OCI-LY7 (cell line): ENCODE results near the gene PCNX2. TPM values are rescaled to one million over a fixed set of nuclear protein-coding genes. Genes with fewer than 3 reads are reported as not detected.
"Not testable (repeated sequence)": the region's sequence is repeated elsewhere in the genome, so short reads cannot be mapped to it uniquely, and the experiment has no call there.

ENCODE experiments used
- BruUV-seq: library from RNA; stranded (reverse); fragments of 400-500 nt; replicated peaks from 2 replicates; lab custom pipeline; 2021; lab: Mats Ljungman, UMichigan
- CTCF ChIA-PET: fragments of 300-600 bp; sonication (Branson Sonifier 250); formaldehyde crosslinking; loops from one replicate; lab custom pipeline; 2022; ENCODE audit warnings: antibody characterized with exemption; ENCODE audit not compliant: unreplicated experiment; lab: Charles Lee
- POLR2A ChIA-PET: fragments of 300-600 bp; sonication (Branson Sonifier 250); formaldehyde crosslinking; loops from one replicate; lab custom pipeline; 2022; ENCODE audit warnings: antibody characterized with exemption; lab: Charles Lee
- DNase-seq: peaks from one replicate; pipeline ENCODE4 v3.0.0-alpha.2; 2015; ENCODE audit warnings: low spot score
- H2AFZ ChIP-seq: fragments of 200-600 bp; sonication (generic), shearing (Covaris generic); 2 replicates; pipeline ENCODE4 v1.6.1; 2014; ENCODE audit warnings: mild to moderate bottlenecking, antibody characterized with exemption, low read length, moderate library complexity
- H3K27ac ChIP-seq: fragments of 200-600 bp; sonication (generic); 2 replicates; pipeline ENCODE4 v1.5.1; 2014; ENCODE audit warnings: mixed run types, low read depth, mild to moderate bottlenecking, moderate library complexity, low read length, inconsistent platforms; ENCODE audit not compliant: poor library complexity, severe bottlenecking
- H3K36me3 ChIP-seq: fragments of 200-600 bp; sonication (generic); 2 replicates; pipeline ENCODE4 v1.6.1; 2014; ENCODE audit warnings: mild to moderate bottlenecking, antibody characterized with exemption, low read length, moderate library complexity, mixed read lengths; ENCODE audit not compliant: insufficient read depth
- H3K4me1 ChIP-seq: fragments of 200-600 bp; sonication (generic); 2 replicates; pipeline ENCODE4 v1.5.1; 2014; ENCODE audit warnings: mild to moderate bottlenecking, low read length; ENCODE audit not compliant: insufficient read depth, poor library complexity, severe bottlenecking
- H3K4me2 ChIP-seq: fragments of 200-600 bp; sonication (generic); 2 replicates; pipeline ENCODE4 v1.6.1; 2014; ENCODE audit warnings: mild to moderate bottlenecking, low read length
- H3K4me3 ChIP-seq: fragments of 200-600 bp; sonication (generic); 2 replicates; pipeline ENCODE4 v1.5.1; 2014; ENCODE audit warnings: mild to moderate bottlenecking, low read depth, low read length; ENCODE audit not compliant: poor library complexity, severe bottlenecking
- H3K79me2 ChIP-seq: fragments of 200-600 bp; sonication (generic); 2 replicates; pipeline ENCODE4 v1.6.1; 2016; ENCODE audit warnings: low read depth, mild to moderate bottlenecking, low read length, moderate library complexity, mixed read lengths; ENCODE audit not compliant: insufficient read depth
- H3K9me2 ChIP-seq: fragments of 200-600 bp; sonication (generic); 2 replicates; pipeline ENCODE4 v1.6.1; 2016; ENCODE audit warnings: mild to moderate bottlenecking, low read length, mixed read lengths; ENCODE audit not compliant: insufficient read depth
- H3K9me3 ChIP-seq: fragments of 200-600 bp; sonication (generic); 2 replicates; pipeline ENCODE4 v1.6.1; 2014; ENCODE audit warnings: mild to moderate bottlenecking, mixed run types, low read length, mixed read lengths
- H4K20me1 ChIP-seq: fragments of 200-600 bp; sonication (generic); 2 replicates; pipeline ENCODE4 v1.6.1; 2014; ENCODE audit warnings: mild to moderate bottlenecking, antibody characterized with exemption, low read length, moderate library complexity, mixed read lengths; ENCODE audit not compliant: insufficient read depth
- CTCF ChIP-seq: fragments of 200-600 bp; sonication (generic); conservative IDR thresholded peaks from 2 replicates; pipeline ENCODE4 v1.5.1; 2014; ENCODE audit warnings: mild to moderate bottlenecking, antibody characterized with exemption, low read length, moderate library complexity, mixed read lengths
- EZH2phosphoT487 ChIP-seq: fragments of 200-600 bp; sonication (generic); IDR thresholded peaks from 2 replicates; pipeline ENCODE4 v1.6.1; 2018; ENCODE audit warnings: low read depth, borderline replicate concordance, mild to moderate bottlenecking, mixed run types, antibody characterized with exemption, low read length, moderate library complexity, mixed read lengths
- intact Hi-C: fragments of 100-400 bp; cut with micrococcal nuclease; formaldehyde crosslinking; loops from one replicate; pipeline ENCODE4 v1.10.0; 2022; ENCODE audit not compliant: unreplicated experiment
- total RNA-seq, 2 experiments: library from RNA; depleted of rRNA in 1 of 2; stranded (reverse); fragments of >200 nt in 1 of 2; shearing (Covaris generic) in 1 of 2; gene quantifications; 2 replicates each; pipeline ENCODE4 v1.2.3, GENCODE V29; 2014 to 2022

The PCNX2 gene
- total RNA-seq, 2 experiments from 2014 or later, result 17.1 to 26.9 TPM

- Histone ChIP-seq H3K27ac (no peak overlapping the region), H3K4me3 (no peak overlapping the region), H4K20me1 (no peaks in the 10 kb centered on the region), H3K4me2 (no peak overlapping the region), H3K79me2 (no peaks in the 10 kb centered on the region), H2AFZ (no peak overlapping the region), H3K4me1 (no peaks in the 10 kb centered on the region), H3K9me2 (no peaks in the 10 kb centered on the region), H3K36me3 (no peaks in the 10 kb centered on the region; the same call in 1 of the 2 replicates), H3K9me3 (no peaks in the 10 kb centered on the region)
- BruUV-seq, result no TSS peak
- ChIA-PET POLR2A (no interaction called here), CTCF (no interaction called here)
- DNase-seq, result no peak
- intact Hi-C loops, result no loop called here
- no peak for TF ChIP-seq EZH2phosphoT487
Observed at GRCh38 chr1:233135833-233136232, 159.7 kb downstream of the PCNX2 start.

GRCh38 chr1:233132445-233132844 lies 163.1 kb downstream of the PCNX2 start:
- Histone ChIP-seq H3K4me2 (no peak overlapping the region), H2AFZ (no peak overlapping the region), H3K79me2 (no peaks in the 10 kb centered on the region), H3K27ac (no peak overlapping the region), H3K4me3 (no peak overlapping the region), H3K4me1 (no peaks in the 10 kb centered on the region), H3K9me2 (no peaks in the 10 kb centered on the region), H3K36me3 (no peaks in the 10 kb centered on the region; the same call in 1 of the 2 replicates), H4K20me1 (no peaks in the 10 kb centered on the region), H3K9me3 (no peaks in the 10 kb centered on the region)
- DNase-seq, result no peak
- CTCF ChIA-PET, result no interaction called here
- TF ChIP-seq EZH2phosphoT487, result no peak
- no peak for TF ChIP-seq CTCF
- no TSS peak for BruUV-seq
- intact Hi-C loops, result no loop called here
- POLR2A ChIA-PET, result no interaction called here

- H3K4me2 ChIP-seq, intact Hi-C loops, H4K20me1 ChIP-seq, CTCF ChIA-PET, H2AFZ ChIP-seq, BruUV-seq, H3K9me3 ChIP-seq, H3K4me1 ChIP-seq, DNase-seq, H3K79me2 ChIP-seq, H3K4me3 ChIP-seq, H3K27ac ChIP-seq, H3K9me2 ChIP-seq, H3K36me3 ChIP-seq: not testable (repeated sequence)
- POLR2A ChIA-PET, result interaction anchor here (1.3 kb wide), 1 partner anchor 13 kb away, joined by 4 read pairs; no protein-coding TSS in a partner anchor
Observed at GRCh38 chr1:233129031-233129430, 166.5 kb downstream of the PCNX2 start.

DNA sequence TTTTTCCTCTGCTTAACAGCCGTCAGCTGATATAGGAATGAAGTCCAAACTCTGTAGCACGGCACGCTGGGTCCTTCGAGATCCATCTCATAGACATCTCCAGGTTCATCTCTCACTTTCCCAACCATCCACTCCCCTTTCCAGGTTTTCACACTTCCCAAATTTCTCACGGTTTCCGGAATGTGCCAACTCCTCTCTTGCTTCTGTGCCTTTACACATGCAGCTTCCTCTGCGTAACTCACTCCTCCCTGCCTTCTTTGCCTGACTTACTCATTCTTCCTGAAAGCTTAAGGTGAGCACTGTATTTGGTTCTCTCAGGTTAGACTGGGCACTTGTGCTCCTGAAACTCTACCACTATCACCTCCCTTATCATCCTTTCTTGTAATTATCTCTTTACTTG lies 168.4 kb downstream of the PCNX2 start:
- TF ChIP-seq EZH2phosphoT487 (no peak), CTCF (no peak)
- no peaks in the 10 kb centered on the region for H3K9me3 ChIP-seq
- no peak overlapping the region for H2AFZ ChIP-seq
- no peak overlapping the region for H3K4me3 ChIP-seq
- H4K20me1 ChIP-seq, result no peaks in the 10 kb centered on the region
- no TSS peak for BruUV-seq
- CTCF ChIA-PET, result no interaction called here
- H3K79me2 ChIP-seq, result no peaks in the 10 kb centered on the region
- POLR2A ChIA-PET, result no interaction called here
- H3K27ac ChIP-seq, result no peak overlapping the region
- DNase-seq, result no peak
- no peaks in the 10 kb centered on the region for H3K4me1 ChIP-seq
- no peak overlapping the region for H3K4me2 ChIP-seq
- H3K36me3 ChIP-seq, result no peaks in the 10 kb centered on the region; the same call in 1 of the 2 replicates
- intact Hi-C loops, result no loop called here
- H3K9me2 ChIP-seq, result no peaks in the 10 kb centered on the region
